DOHH2 (cell line): ENCODE measurements around the gene EPAS1.

Experiments
- H3F3A ChIP-seq: fragments of 200-600 bp; sonication (generic), shearing (Covaris generic); 2 replicates; pipeline ENCODE4 v1.6.0; 2016; ENCODE audit warnings: antibody characterized with exemption, mild to moderate bottlenecking; ENCODE audit not compliant: control insufficient read depth, insufficient read depth
- H3K27ac ChIP-seq: fragments of 200-600 bp; sonication (generic); 2 replicates; pipeline ENCODE4 v1.5.1; 2014; ENCODE audit warnings: low read depth, mild to moderate bottlenecking, low read length, moderate library complexity
- H3K27me3 ChIP-seq: fragments of 200-600 bp; sonication (generic); 2 replicates; pipeline ENCODE4 v1.6.1; 2014; ENCODE audit warnings: mild to moderate bottlenecking, low read length, mixed read lengths; ENCODE audit not compliant: control insufficient read depth
- H3K36me3 ChIP-seq: fragments of 200-600 bp; sonication (generic); 2 replicates; pipeline ENCODE4 v1.6.1; 2014; ENCODE audit warnings: mild to moderate bottlenecking, low read length, moderate library complexity, mixed read lengths; ENCODE audit not compliant: control insufficient read depth
- H3K4me1 ChIP-seq: fragments of 200-600 bp; sonication (generic); 2 replicates; pipeline ENCODE4 v1.6.1; 2014; ENCODE audit warnings: mild to moderate bottlenecking, low read length, mixed read lengths; ENCODE audit not compliant: control insufficient read depth
- H3K4me2 ChIP-seq: fragments of 200-600 bp; sonication (generic); 2 replicates; pipeline ENCODE4 v1.6.0; 2014; ENCODE audit warnings: mild to moderate bottlenecking, low read length, moderate library complexity
- H3K4me3 ChIP-seq: fragments of 200-600 bp; sonication (generic); 2 replicates; pipeline ENCODE4 v1.5.1; 2014; ENCODE audit warnings: mild to moderate bottlenecking, low read length, mixed read lengths
- H3K79me2 ChIP-seq: fragments of 200-600 bp; sonication (generic); 2 replicates; pipeline ENCODE4 v1.6.1; 2014; ENCODE audit warnings: mild to moderate bottlenecking, low read length, mixed read lengths; ENCODE audit not compliant: control insufficient read depth
- H3K9me2 ChIP-seq: fragments of 200-600 bp; sonication (generic); replicated peaks from 2 replicates; pipeline ENCODE4 v1.6.1; 2014; ENCODE audit warnings: mild to moderate bottlenecking, low read length, mixed read lengths; ENCODE audit not compliant: control insufficient read depth
- H3K9me3 ChIP-seq: fragments of 200-600 bp; sonication (generic); 2 replicates; pipeline ENCODE4 v1.6.1; 2014; ENCODE audit warnings: antibody characterized with exemption, low read length, mixed read lengths; ENCODE audit not compliant: control insufficient read depth, insufficient read depth
- H4K20me1 ChIP-seq: fragments of 200-600 bp; sonication (generic); 2 replicates; pipeline ENCODE4 v1.6.0; 2014; ENCODE audit warnings: low read depth, mild to moderate bottlenecking, antibody characterized with exemption, low read length, moderate library complexity; ENCODE audit not compliant: control insufficient read depth, insufficient read depth
- CTCF ChIP-seq: fragments of 200-600 bp; sonication (generic); IDR thresholded peaks from one replicate; pipeline ENCODE4 v1.5.1; 2014; ENCODE audit warnings: antibody characterized with exemption, mild to moderate bottlenecking, low read depth, low read length; ENCODE audit not compliant: poor library complexity, severe bottlenecking
- EZH2phosphoT487 ChIP-seq: fragments of 200-600 bp; sonication (generic); IDR thresholded peaks from 2 replicates; pipeline ENCODE4 v1.6.1; 2017; ENCODE audit warnings: borderline replicate concordance, mild to moderate bottlenecking, antibody characterized with exemption, low read length, moderate library complexity, mixed read lengths

Gene EPAS1

GRCh38 chr2:46383784-46384456 lies 86.7 kb downstream of the EPAS1 start:
- H3K79me2 ChIP-seq: no peaks in the 10 kb centered on the region
- H3K27ac ChIP-seq: no peak overlapping the region
- no peaks in the 10 kb centered on the region for H3F3A ChIP-seq
- H3K4me2 ChIP-seq: no peak overlapping the region
- TF ChIP-seq CTCF: no peak
- no peak for TF ChIP-seq EZH2phosphoT487
- H3K36me3 ChIP-seq: no peaks in the 10 kb centered on the region
- H3K4me1 ChIP-seq: no peaks in the 10 kb centered on the region
- no peak overlapping the region for H3K4me3 ChIP-seq
- no peaks in the 10 kb centered on the region for H3K9me3 ChIP-seq
- 0 out of 2 replicates have a peak, but pooled peaks cover 2% of the 10 kb centered on the region for H3K27me3 ChIP-seq
- no peaks in the 10 kb centered on the region for H4K20me1 ChIP-seq
- no peaks in the 10 kb centered on the region for H3K9me2 ChIP-seq

DNA sequence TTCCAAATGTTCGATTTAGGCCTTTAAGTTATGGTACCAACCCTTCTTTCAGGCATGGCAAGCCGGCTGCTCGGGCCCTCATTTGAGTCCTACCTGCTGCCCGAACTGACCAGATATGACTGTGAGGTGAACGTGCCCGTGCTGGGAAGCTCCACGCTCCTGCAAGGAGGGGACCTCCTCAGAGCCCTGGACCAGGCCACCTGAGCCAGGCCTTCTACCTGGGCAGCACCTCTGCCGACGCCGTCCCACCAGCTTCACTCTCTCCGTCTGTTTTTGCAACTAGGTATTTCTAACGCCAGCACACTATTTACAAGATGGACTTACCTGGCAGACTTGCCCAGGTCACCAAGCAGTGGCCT lies 87.2 kb downstream of the EPAS1 start:
- Histone ChIP-seq H3K27me3 (0 out of 2 replicates have a peak, but pooled peaks cover 2% of the 10 kb centered on the region), H3K9me2 (no peaks in the 10 kb centered on the region), H3K4me3 (no peak overlapping the region), H3K79me2 (no peaks in the 10 kb centered on the region), H3K9me3 (no peaks in the 10 kb centered on the region), H3K4me2 (no peak overlapping the region), H3K4me1 (no peaks in the 10 kb centered on the region), H3K36me3 (no peaks in the 10 kb centered on the region), H3F3A (no peaks in the 10 kb centered on the region), H3K27ac (no peak overlapping the region), H4K20me1 (no peaks in the 10 kb centered on the region)
- TF ChIP-seq EZH2phosphoT487 (no peak), CTCF (no peak)

GRCh38 chr2:46385786-46386577 lies 88.8 kb downstream of the EPAS1 start:
- Histone ChIP-seq H3K9me3 (no peaks in the 10 kb centered on the region), H3K4me3 (no peak overlapping the region), H3K27ac (no peak overlapping the region), H3K4me1 (no peaks in the 10 kb centered on the region), H3F3A (no peaks in the 10 kb centered on the region), H4K20me1 (no peaks in the 10 kb centered on the region), H3K79me2 (no peaks in the 10 kb centered on the region), H3K27me3 (0 out of 2 replicates have a peak, but pooled peaks cover 2% of the 10 kb centered on the region), H3K36me3 (no peaks in the 10 kb centered on the region), H3K9me2 (no peaks in the 10 kb centered on the region), H3K4me2 (no peak overlapping the region)
- TF ChIP-seq CTCF (no peak), EZH2phosphoT487 (no peak)
